Urinary bladder (tissue), 4 donors: Measurements from ENCODE around the gene CAMK1. TPM values are rescaled to one million over a fixed set of nuclear protein-coding genes. Genes with fewer than 3 reads are reported as not detected.
A peak's percentile ranks its signal among the peaks of the same experiment; 100 is the strongest.

Experiments used
- DNase-seq: peaks from one replicate; pipeline ENCODE4 v3.0.0-alpha.2; 2015; ENCODE audit errors: extremely low spot score
- H3K27ac ChIP-seq: one replicate; pipeline ENCODE4 v1.5.1; 2013; ENCODE audit warnings: low read depth, mild to moderate bottlenecking, moderate library complexity
- H3K36me3 ChIP-seq: one replicate; pipeline ENCODE4 v1.6.1; 2013; ENCODE audit warnings: mild to moderate bottlenecking, moderate library complexity; ENCODE audit not compliant: insufficient read depth
- H3K4me1 ChIP-seq: one replicate; pipeline ENCODE4 v1.6.1; 2013; ENCODE audit warnings: mild to moderate bottlenecking, moderate library complexity; ENCODE audit not compliant: insufficient read depth
- H3K4me3 ChIP-seq: one replicate; pipeline ENCODE4 v1.5.1; 2013; ENCODE audit warnings: low read depth, low read length
- WGBS: extraction: QIAGEN DNeasy Blood & Tissue Kit; methylation state at CpG from one replicate; pipeline ENCODE4 v1.1.7; 2013; 5-methylcytosine and 5-hydroxymethylcytosine counted together
- polyA plus RNA-seq: library from polyadenylated mRNA; stranded (reverse); fragments of 200-250 nt; gene quantifications from one replicate; pipeline ENCODE4 v1.2.3, GENCODE V29; 2013
- total RNA-seq: library from RNA; depleted of rRNA; stranded (reverse); fragments of >200 nt; gene quantifications from one replicate; pipeline ENCODE4 v1.2.3, GENCODE V29; 2014
- donor health status: healthy with polysubstance abuse.
- donor health status: healthy.

CAMK1 gene
- total and polyA plus RNA-seq, 2 donors: 28.7 to 42.2 TPM

GRCh38 chr3:9786825-9787669, 17.3 kb upstream of the CAMK1 start:
- H3K4me1 ChIP-seq: no peaks in the 10 kb centered on the region
- WGBS: 93% methylated on average over 13 of the region's 13 CpGs
- no peak for DNase-seq
- no peak overlapping the region for H3K27ac ChIP-seq
- peaks cover 7% of the 10 kb centered on the region for H3K36me3 ChIP-seq
- H3K4me3 ChIP-seq: no peak overlapping the region

- DNase-seq: no peak
- peaks cover 7% of the 10 kb centered on the region for H3K36me3 ChIP-seq
- no peak overlapping the region for H3K27ac ChIP-seq
- 89% methylated on average over 7 of the region's 7 CpGs for WGBS
- no peak overlapping the region for H3K4me3 ChIP-seq
- no peaks in the 10 kb centered on the region for H3K4me1 ChIP-seq
Observed at GRCh38 chr3:9786209-9786739, 16.5 kb upstream of the CAMK1 start.

- no peaks in the 10 kb centered on the region for H3K4me1 ChIP-seq
- H3K4me3 ChIP-seq: no peak overlapping the region
- no peak for DNase-seq
- H3K36me3 ChIP-seq: peaks cover 10% of the 10 kb centered on the region
- WGBS: 76% methylated on average over 7 of the region's 7 CpGs
- no peak overlapping the region for H3K27ac ChIP-seq
Observed at GRCh38 chr3:9785602-9786001, 15.9 kb upstream of the CAMK1 start.

- H3K36me3 ChIP-seq: peaks cover 10% of the 10 kb centered on the region
- no peak for DNase-seq
- 95% methylated on average over 4 of the region's 4 CpGs for WGBS
- H3K4me3 ChIP-seq: no peak overlapping the region
- H3K27ac ChIP-seq: no peak overlapping the region
- H3K4me1 ChIP-seq: no peaks in the 10 kb centered on the region
Observed at GRCh38 chr3:9784965-9785364, 15.2 kb upstream of the CAMK1 start.

GRCh38 chr3:9783954-9784353, 14.2 kb upstream of the CAMK1 start:
- no peaks in the 10 kb centered on the region for H3K4me1 ChIP-seq
- no peak overlapping the region for H3K4me3 ChIP-seq
- H3K27ac ChIP-seq: no peak overlapping the region
- 91% methylated on average over 14 of the region's 14 CpGs for WGBS
- peaks cover 9% of the 10 kb centered on the region for H3K36me3 ChIP-seq
- DNase-seq: no peak

GRCh38 chr3:9782770-9783169, 13.0 kb upstream of the CAMK1 start:
- H3K36me3 ChIP-seq: peaks cover 9% of the 10 kb centered on the region
- H3K4me1 ChIP-seq: no peaks in the 10 kb centered on the region
- DNase-seq: no peak
- no peak overlapping the region for H3K27ac ChIP-seq
- WGBS: 64% methylated on average over 3 of the region's 3 CpGs
- no peak overlapping the region for H3K4me3 ChIP-seq

GRCh38 chr3:9781978-9782603, 12.3 kb upstream of the CAMK1 start:
- H3K27ac ChIP-seq: no peak overlapping the region
- no peak for DNase-seq
- WGBS: 77% methylated on average over 3 of the region's 3 CpGs

GRCh38 chr3:9781551-9781950, 11.8 kb upstream of the CAMK1 start:
- Histone ChIP-seq H3K4me1 (no peaks in the 10 kb centered on the region), H3K4me3 (no peak overlapping the region), H3K27ac (no peak overlapping the region), H3K36me3 (peaks cover 5% of the 10 kb centered on the region)
- WGBS: 88% methylated on average over 1 of the region's 1 CpG
- no peak for DNase-seq

More at GRCh38 chr3:9781978-9782603, 12.3 kb upstream of the CAMK1 start:
- Histone ChIP-seq H3K36me3 (peaks cover 6% of the 10 kb centered on the region), H3K4me3 (no peak overlapping the region), H3K4me1 (no peaks in the 10 kb centered on the region)

GRCh38 chr3:9780910-9781309, 11.2 kb upstream of the CAMK1 start:
- no peak overlapping the region for H3K4me3 ChIP-seq
- no peak for DNase-seq
- no peaks in the 10 kb centered on the region for H3K4me1 ChIP-seq
- no peak overlapping the region for H3K27ac ChIP-seq
- WGBS: 89% methylated on average over 4 of the region's 4 CpGs
- H3K36me3 ChIP-seq: peaks cover 5% of the 10 kb centered on the region

GRCh38 chr3:9780458-9780812, 10.7 kb upstream of the CAMK1 start:
- 85% methylated on average over 10 of the region's 10 CpGs for WGBS
- DNase-seq: no peak
- Histone ChIP-seq H3K36me3 (peaks cover 4% of the 10 kb centered on the region), H3K4me3 (no peak overlapping the region), H3K27ac (peak overlapping the region; percentile 3), H3K4me1 (no peaks in the 10 kb centered on the region)

- no peak overlapping the region for H3K4me3 ChIP-seq
- no peaks in the 10 kb centered on the region for H3K4me1 ChIP-seq
- peaks cover 3% of the 10 kb centered on the region for H3K36me3 ChIP-seq
- no peak for DNase-seq
- no peak overlapping the region for H3K27ac ChIP-seq
- 80% methylated on average over 8 of the region's 8 CpGs for WGBS
Observed at GRCh38 chr3:9779721-9780457, 10.1 kb upstream of the CAMK1 start.

GRCh38 chr3:9779075-9779593, 9.4 kb upstream of the CAMK1 start:
- no peaks in the 10 kb centered on the region for H3K4me1 ChIP-seq
- H3K27ac ChIP-seq: no peak overlapping the region
- WGBS: 82% methylated on average over 6 of the region's 6 CpGs
- H3K4me3 ChIP-seq: no peak overlapping the region
- H3K36me3 ChIP-seq: peaks cover 3% of the 10 kb centered on the region
- DNase-seq: no peak
